GM21526 (cell line): ENCODE data around the gene VPS13D.
"Not testable (repeated sequence)": the region's sequence is repeated elsewhere in the genome, so short reads cannot be mapped to it uniquely, and the experiment has no call there.

Experiments
- ATAC-seq: cut with Tn5 transposase; IDR thresholded peaks from one replicate; pipeline ENCODE4 v1.9.1; 2021; ENCODE audit warnings: moderate library complexity; ENCODE audit not compliant: unreplicated experiment, low FRiP score

Gene VPS13D

DNA sequence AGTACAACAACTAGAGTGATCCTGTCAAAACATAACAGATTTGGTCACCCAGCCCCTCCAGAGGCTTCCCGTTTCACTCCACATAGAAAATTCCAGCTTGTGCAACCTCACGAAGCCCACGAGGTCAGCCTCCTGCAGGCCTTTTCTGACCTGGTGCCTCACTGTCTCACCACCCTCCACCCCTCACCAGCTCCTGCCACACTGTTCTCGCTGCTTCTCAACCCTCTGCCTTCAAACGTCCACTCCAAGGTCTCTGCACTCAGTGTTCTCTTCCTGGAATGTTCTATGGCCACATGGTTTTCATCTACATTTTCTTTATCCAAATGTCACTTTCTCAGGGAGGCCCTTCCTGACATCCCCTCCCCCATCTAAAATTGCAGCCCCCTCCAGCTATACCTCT lies 209.2 kb downstream of the VPS13D start:
- no peak for ATAC-seq

DNA sequence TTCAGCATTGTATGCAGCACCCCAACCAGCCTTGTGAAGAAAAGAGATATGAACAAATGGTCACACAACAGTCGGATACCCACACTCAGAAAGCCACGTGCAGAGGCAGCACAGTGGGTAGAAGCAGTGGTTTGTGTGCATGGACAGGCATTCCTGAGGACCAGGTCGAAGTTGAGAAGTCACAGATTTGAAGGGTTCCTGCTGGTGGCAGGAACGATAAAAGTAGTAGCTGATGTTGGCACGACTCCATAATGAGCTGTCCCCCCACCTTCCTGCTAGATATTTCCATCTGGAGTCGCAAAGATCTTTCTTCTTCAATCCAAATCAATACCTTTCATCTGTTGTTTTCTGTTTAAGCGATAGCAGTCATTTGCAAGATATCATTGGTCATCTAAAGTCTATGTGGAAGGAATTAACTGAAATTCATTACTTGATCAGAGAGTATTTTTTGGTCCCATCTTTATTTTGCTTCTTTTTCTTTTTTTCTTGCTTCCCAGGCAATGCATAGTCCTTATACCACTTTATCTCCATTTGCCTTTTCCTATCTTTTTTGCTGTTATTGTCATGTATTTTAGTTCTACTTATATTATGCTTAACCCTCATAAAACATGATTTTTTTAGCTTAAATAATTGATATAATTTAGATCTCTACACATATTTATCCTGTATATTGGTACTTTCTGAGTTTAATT lies 211.7 kb downstream of the VPS13D start:
- ATAC-seq, result no peak

DNA sequence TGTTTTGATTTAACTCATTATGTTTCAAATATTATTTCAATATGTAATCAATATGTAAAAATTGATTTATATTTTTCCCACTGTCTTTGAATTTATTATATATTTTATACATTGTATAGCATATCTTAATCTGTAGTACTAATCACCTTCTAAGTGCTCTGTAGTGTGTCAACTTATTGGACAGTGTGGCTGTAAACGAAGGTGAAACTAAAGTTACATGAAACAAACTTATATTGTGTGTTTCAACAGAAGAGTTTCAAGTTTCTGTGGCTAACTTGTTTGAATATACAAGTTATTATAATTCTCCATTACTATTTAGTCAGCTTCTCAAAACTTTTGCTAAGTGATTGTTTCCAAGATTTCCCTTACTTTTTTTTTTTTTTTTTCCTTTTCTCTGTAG lies 212.4 kb downstream of the VPS13D start:
- ATAC-seq, result no peak

DNA sequence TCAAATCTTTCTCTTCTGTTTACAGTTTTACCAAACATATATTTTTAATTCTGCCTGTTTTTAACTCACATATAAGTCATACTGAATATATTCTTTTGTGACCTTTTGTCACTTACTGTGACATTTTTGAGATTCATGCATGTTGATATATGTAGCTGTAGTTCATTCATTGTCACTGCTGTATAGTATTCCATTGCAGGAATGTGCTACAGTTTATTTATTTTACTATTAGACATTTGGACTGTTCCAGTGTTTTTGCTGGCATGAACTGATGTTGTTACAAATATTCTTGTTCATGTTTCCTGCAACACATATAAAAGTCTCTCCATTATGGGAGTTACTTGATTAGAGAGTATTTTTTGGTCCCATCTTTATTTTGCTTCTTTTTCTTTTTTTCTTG lies 213.3 kb downstream of the VPS13D start:
- ATAC-seq, result no peak

DNA sequence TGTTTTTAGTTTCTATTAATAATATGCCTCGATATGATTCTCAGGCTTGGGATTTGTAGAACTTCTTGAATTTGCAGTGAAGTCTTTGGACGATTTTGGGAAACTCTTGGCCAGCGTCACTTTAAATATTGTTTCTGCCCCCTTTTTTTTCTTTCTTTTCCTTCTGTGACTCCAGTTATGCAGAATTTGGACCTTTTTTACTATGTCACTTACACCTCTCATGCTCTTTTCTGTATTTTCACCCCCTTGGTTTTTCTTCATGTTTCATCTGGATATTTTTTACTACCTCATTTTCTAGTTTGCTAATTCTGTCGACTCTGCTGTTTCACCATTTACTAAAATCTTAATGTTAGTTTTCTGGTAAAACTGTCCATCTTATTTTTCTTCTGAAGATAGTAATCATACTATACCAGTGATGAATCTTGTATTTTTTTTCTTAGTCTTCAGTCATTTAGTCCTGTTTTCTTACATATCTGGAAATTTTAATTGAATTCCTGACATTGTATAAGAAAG lies 214.6 kb downstream of the VPS13D start:
- ATAC-seq, result no peak

DNA sequence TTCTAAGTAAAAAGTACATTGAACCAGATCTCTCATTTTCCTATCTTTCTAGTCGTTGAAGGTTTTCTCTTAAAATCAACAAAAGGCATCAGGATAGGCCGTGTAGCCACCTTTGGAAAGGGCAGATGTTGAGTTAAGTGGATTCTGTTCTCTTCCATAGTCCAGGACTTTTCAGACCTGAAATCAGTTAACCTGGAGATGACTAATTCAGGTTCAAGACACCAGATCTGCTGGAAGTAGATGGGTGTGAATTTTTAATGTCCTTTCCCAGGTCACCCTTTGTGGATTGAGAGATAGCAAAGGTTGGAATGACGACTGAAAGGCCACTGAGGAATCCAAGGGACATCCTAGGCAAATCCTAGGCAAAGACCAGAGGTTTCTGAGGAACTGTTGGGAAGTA lies 215.4 kb downstream of the VPS13D start:
- ATAC-seq, result no peak

DNA sequence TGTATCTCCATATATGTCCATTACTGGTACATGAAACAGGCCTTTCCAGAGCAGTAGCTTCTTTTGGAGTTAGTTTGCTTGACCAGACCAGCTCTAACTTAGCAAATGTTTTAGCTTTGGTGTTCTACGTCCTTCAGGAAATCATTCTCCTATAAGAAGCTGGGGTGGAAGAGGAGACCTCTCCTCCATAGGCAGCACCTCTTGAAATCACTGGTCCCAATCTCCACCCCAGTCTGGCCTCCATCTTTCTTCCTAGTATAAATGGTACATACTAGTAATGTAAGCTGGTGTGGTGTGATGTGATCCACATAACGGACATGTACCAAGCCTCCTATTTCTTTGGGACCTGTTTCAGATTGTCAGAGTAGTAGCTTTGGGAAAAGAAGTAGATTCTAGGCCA lies 216.8 kb downstream of the VPS13D start:
- no peak for ATAC-seq

DNA sequence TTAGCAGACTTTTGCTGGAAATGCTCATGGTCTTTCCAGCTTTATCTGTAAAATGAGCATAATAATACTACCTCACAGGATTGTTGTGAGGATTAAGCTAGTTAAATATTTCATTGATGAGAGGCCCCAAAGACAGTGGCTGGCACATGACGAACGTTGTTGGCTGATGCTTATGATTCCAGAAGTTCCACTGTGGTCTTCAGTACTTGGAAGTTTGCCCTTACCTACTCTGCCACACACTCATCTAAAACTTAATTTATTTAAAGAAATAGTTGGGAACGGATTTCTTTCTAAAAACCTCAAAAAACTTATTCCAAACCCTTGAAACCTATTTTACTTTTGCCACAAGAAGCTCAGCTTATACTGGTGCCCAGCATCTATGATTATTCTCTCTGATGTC lies 217.5 kb downstream of the VPS13D start:
- ATAC-seq, result no peak

DNA sequence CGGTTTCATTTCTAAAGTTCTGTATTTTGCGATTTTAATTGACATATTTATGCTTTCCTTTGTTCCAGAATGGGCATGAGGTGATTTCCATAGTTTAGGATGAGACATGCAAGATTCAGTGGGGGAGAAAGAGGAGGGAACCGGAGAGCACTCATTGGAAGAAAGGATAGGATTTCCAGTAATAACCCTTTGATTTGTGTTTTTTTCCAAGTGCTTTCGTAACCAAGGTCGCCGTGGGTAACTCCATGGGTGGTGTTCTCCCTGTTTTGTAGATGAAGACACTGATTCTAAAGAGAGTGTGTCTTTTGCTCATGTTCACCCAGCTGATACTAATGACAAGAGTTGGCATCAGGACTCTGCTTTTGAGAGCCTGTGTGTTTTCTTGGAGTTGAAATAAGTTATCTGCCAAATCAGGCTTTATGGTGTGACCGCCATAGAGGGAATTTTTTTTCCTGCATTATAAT lies 218.1 kb downstream of the VPS13D start:
- no peak for ATAC-seq

DNA sequence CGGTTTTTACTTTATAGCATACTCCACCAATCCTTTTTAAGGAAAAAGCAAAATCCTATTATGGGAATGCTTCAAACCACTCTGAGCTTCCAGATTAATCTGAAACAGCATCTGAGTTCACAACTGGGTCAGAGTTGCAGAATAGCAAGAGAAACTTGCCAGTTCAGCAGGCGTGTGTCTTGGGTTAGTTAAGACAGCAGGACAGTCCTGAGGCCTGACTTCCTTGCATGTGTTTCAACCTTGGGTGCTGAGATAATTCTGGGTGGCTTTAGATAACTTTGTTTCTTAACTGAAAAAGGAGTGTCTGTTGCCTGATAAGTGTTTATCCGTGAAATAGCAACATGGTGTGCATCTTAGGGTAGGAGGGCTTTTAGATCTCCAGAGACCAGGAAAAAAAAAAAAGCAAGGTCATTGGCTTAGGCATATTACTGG lies 218.9 kb downstream of the VPS13D start:
- no peak for ATAC-seq

DNA sequence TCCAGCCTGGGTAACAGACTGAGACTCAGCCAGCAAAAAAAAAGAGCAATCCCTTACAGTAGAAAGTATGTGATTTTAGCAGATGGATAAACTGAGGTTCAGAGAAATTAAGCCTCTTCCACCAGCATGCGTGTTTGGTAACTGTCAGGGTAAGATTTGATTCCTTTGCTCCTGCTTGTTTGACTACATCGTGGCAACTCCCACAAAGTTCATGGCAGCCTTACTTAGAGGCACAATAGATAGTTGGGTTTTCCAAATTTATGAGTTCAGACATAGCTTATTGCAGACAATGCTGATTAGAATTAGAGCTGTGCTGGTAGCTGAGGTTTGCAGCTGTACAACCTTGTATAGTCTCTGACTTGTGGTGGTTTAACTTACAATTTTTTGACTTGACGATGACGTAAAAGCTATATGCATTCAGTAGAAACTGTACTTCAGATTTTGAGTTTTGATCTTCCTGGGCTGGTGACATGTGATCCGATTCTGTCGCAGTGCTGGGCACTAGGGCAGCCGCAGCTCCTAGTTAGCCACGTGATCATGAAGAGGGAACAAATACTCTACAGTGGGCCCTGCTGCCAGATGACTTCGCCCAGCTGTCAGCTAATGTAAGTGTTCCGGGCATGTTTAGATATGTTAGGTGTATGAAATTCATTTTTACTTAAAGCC lies 220.4 kb downstream of the VPS13D start:
- ATAC-seq, result no peak

DNA sequence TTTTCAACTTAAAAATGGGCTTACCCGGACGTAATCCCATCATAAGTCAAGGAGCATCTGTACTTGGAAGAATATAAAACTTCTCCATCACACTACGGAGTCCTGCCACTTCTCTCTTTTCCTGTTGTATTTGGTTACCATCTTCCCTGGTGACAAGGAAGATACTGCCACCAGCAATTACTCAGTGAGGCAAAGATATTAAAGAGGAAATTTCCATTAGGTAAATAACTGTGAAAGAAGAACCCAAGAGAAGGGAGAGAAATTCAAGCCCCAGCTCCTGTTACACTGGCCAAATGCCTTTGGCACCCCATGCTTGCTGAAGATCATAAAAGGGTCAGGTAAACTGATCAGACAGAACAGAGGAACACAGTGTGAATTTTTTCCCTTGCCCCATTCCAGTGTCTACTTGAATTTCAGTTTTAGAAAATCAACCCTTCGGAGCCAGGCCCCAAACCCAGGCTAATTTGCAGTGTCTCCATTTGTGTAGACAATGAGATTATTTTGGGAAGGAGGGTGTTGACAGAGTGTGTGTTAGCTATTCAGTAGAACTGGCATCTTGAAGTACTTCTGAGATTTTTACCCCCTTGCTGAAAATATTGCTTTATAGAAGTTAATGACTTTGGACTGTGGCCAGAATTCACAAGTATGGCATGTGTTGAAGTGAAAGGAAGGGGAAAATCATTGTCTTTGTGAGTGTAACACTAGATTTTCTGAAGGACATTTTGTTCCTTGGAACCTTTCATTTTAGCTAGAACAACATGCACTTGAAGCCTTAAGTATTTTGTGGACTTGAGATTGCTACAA lies 221.1 kb downstream of the VPS13D start:
- no peak for ATAC-seq

DNA sequence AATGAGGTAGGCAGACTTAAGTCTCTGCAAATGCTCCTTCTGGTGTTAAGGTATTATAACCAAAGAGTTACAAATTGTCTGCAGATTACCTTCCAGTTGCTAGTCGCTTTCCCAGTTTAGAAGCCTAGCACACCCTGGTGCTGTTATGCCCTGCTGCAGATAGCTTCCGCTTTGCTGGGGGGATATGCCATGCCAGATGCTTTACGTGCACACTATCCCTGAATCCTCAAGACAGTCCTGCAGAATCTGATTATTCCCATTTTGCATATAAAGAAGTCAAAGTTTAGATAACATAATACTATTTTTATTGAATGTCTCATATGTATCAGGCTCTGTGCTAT lies 221.7 kb downstream of the VPS13D start:
- no peak for ATAC-seq

DNA sequence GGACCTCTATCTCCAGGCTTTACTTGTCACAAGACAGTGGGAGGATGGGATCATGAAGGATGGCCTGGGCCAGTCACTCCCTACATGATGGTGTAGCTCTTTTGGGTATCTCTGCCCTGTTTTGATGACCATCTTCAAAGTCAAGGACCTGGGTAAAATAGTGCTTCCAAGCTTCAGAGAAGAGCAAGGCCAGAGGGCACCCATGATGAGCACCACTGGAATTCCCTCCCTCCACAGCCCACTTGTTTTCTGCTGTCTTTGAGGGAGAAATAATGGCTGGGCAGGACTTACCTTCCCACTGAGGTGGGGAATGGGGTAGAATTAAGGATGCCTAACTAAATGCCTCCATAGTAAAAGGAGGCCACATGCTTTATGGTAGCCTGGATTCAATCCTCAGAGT lies 222.4 kb downstream of the VPS13D start:
- no peak for ATAC-seq

DNA sequence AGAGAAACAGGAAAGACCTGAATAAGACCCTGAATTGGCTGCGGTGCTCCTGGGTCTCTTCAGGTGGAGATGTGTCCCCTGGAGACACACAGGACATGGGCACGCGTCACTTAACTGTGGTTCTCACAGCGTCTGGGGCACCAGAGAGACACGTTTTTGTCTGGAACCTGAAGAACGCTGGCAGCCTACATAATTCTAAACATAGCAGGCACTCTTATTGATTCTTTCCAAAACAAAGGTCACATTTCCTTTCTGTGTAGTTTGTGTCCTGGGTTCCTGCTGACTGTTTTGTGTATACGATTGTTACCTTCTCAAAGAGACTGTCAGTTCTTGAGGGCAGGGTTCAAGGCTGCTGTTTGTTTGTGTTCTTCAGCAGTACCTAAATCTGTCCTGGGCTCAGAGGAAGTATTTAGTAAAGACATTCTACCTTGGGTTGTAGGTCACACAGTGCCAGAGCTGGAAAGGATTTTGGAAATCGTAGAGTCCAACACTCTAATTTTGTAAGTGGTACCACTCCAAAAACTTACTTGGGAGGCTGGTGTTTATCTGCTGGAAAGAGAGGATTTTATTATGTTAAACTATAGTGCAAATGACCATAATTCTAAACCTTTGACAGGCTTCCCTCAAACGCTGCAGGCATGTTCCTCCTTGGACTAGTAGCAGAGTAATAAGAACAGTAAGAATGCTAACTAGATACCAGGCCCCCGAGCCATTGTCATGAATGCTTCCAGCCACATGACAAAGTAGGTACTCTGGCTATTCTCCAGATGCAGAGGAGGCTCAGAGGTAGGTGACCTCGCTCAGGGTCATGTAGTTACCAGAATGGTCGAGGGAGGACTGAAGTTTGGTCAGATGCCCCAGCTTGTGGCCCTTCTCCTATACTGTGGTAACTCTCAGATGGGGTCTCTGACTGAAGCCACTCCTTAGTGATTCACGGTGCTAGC lies 223.8 kb downstream of the VPS13D start:
- ATAC-seq, result no peak

DNA sequence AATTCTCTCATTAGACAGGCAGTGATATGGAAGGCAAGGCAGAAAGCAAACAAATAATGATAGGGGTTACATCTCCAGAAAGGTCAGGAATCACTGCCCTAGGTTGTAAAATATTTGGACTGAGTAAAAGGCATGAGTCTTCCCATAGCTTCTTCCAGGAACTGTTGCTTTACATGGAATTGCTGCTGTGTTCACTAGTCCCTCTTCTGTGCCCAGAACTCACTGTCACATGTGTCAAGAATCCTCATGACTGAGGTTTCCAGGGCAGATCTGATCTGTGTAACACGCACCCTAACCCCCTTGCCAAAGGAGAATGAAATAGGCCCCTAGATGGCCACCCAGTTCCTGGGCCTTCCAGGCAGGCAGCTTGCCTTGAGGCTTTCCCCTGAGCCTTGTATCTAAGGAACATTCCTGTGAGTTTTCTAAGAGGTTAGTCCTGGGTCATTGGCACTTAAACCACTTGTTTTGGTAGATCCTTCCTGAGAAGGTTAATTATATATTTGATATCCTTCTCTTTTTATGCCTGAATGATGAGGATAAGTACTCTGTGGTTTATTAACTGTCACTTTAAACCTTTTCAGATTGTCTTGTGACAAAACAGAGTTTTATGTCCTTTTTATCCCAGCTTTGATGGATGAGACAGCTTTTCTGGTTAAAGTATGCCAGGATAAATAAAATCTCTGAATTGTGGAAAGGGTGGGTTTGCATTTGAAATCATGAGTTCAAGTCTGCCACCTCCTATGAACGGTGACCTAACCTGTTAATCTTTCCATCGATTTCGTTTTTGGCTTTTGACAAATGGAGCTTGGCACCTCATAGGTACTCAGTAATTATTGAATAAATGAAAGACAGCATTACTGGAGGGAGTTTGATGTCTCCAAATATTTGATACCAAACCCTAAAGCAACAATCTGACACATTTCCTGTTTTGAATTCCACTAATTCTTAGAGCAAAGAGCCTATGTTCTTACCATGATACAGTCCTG lies 224.9 kb downstream of the VPS13D start:
- ATAC-seq, result no peak

DNA sequence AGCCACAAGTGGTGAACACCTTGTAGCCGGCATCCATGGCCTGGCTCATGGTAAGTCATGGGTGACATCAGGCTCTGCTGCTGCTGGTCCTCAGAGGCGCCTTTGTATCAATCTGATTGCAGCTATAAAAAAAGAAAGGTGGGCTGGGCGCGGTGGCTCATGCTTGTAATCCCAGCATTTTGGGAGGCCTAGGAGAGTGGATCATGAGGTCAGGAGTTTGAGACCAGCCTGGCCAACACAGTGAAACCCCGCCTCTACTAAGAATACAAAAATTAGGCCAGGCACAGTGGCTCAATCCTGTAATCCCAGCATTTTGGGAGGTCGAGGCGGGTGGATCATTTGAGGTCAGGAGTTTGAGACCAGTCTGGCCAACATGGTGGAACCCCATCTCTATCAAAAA lies 226.3 kb downstream of the VPS13D start:
- ATAC-seq, result not testable (repeated sequence)

DNA sequence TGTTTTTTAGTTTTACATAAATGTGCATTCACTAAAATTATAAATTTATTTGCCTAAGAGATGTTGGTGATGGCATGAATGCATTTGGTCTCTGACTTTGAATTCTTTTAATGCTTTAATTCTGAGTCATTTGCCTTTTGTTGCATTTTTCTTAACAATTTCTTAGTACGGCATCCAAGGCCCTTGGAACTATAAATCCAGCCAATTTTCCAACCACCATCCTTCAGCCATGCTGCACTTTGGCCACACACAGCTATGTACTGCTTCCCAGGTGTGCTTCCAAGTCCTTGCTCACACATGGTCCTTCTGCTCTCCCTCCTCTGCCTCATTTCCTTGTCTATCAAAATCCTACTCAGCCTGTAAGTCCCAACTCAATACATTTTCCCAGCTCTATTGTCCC lies 227.1 kb downstream of the VPS13D start:
- no peak for ATAC-seq

DNA sequence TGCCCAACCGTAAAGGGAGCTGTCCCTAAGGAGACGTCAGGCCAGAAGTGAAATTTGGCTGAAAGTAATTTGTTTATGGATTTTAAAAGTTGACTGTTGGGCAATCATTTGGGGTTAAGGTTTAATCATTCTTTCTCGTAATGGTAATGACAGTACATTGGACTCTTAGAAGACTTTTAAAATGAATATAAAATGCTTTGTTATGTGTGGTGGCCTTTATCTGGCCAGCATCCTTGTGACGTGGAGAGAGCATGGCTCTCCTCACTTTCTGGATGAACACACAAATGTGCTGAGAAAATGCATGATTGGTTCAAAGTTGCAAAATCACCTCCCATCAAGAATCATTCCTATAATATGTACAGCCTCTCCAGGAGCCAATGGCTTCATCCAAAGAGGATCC lies 227.9 kb downstream of the VPS13D start:
- ATAC-seq, result no peak
